Cerebellar cortex (tissue), 1 donor: Measurements from ENCODE around the gene TRIM9.

Source experiments
- DNase-seq: peaks from one replicate; pipeline ENCODE4 v3.0.0-alpha.2; 2015; ENCODE audit warnings: low spot score

TRIM9 gene

DNA sequence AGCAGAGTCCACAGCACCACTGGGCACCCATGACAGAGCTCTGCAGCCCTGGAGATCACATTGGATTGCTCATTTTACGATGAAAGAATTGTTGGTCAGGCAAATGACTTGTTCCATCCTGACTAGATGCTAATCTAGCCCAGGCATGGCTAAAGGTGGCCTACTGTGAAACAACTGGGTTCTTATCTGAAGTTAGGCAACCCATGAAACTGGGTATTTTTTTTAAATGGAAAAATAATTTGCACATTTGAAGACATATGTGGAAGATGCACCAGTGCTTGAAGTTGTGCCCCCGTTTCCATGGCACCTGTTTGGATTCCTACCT is 158.9 kb downstream of the TRIM9 start:
- no peak for DNase-seq

DNA sequence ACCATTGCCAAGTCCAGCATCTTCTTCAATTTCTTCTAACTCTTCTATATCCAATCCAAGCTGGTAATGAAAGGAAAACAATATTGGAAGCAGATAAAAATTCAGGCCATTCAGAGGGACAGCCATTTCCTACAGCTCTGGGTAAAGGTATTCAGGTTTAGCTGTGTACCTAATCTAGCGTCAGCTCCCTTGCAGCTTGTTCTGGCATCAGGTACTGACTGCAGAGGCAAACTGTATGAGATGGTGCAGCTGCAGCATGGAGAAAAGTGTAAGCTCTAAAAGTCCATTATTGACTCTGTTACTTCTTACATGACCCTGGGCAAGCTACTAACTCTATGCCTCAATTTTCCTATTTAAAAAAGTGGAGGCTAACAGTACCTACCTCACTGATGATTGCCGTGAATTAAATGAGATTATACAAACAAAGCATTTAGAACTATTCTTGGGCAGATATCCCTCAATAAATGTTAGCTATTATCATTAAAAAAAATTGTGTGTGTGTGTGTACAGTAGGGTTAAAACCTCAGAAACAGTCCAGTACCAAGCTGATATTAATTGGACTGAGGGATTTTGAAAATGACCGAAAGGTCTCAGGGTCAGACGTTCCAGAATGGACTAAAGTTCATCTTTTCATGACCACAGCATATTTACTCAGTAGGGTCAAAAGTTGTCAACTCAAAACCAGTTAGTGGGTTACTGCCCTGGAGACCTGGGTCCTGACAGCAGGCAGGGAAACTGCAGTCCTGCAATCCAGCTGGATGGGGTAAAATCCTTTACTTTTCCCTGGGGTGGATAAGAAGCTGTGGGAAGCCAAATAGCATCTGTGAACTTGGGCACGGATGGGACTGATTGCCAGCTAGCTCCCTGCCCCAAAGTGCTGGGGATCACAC is 159.5 kb downstream of the TRIM9 start:
- no peak for DNase-seq

DNA sequence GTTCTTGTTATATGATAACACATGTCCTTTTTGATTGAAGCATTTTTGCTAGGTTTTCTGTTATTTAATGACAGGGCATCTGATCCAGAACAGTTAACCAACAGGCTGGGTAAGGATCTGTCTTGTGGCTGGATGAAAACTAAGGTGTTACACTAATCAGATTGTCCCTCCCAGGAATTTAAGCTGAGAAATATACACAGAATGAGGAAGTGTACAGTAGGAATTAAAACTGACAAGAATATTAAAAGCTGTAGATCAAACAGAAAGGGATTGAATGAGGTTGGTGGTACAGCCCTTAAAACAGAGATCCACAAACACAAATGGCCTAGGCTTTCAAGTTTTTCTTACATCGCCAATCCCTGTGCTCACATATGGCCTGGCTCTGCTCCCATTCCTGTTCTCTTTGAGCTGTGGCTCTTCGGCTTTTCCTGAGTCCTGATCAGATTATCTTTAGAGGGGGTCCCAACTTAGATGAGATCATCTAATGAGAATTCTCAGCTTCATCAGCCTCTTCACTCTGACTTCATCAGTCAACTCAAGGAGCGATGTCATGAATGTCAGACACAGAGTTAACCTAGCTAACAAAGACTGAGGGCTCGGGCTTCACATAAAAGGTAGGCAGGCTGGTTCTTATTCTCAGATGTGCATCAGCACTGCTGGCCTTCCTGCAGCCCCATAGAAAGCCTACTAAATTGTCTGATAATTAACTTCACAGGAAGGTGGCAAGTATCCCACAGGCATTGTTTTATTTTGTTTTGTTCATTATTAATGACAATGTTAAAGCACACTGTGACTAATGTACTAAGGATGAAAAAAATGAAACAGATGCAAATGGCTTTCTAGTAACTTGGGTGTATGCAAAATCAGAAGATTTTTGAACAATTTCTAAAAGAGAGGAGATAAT is 162.1 kb downstream of the TRIM9 start:
- DNase-seq: no peak

DNA sequence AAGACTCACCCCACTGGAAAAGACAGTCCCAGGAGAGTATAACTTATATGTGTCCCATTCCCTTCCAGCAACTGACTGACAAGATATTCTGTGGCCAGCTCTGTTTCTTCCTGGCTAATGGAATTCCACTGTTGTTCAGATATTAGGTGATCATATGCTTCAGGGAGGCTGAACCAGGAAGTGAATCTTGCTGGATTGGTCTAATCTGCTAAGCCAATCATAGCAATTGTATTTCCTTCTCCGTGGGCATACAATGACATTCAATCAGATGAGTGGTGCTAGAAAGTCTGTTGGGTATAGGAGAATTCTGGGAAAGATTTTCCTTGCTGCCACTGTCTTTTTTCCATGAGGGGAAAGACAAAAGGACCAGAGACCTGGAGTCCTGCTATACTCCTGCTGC is 162.7 kb downstream of the TRIM9 start:
- no peak for DNase-seq

DNA sequence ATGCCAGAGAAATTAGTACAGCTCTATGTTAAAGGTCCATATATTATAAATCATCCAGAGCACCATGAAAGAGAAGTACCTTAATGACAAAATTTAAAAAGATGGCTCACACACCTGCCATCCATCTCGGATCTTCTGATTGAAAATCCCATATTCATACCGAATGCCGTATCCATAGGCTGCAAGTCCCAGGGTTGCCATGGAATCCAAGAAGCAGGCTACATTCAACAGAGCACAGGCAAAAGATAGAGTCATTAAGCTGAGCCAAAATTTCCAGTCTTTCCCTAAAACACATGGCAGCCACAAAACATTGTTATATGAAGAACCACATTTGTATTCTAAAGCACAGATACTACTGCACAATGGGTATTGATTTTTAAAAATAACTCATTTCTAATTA is 163.3 kb downstream of the TRIM9 start:
- DNase-seq: no peak

DNA sequence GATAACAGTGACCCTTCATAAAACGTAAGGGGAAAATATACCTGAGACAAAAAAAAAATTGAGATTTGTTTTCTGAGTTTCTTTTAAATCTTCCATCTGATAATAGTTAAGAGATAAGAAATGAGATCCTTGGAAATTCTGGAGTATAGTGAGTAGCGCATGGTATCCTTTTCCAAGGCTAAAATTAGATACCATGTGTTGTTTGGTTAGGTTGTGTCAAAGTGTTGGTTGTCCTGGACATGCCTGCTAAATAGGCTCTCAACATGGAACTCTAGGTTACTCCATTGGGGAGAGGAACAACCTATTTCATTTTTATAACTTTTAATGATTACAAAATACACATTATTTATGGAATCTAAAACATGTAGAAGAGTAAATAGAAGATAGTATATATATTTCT is 165.4 kb downstream of the TRIM9 start:
- no peak for DNase-seq

DNA sequence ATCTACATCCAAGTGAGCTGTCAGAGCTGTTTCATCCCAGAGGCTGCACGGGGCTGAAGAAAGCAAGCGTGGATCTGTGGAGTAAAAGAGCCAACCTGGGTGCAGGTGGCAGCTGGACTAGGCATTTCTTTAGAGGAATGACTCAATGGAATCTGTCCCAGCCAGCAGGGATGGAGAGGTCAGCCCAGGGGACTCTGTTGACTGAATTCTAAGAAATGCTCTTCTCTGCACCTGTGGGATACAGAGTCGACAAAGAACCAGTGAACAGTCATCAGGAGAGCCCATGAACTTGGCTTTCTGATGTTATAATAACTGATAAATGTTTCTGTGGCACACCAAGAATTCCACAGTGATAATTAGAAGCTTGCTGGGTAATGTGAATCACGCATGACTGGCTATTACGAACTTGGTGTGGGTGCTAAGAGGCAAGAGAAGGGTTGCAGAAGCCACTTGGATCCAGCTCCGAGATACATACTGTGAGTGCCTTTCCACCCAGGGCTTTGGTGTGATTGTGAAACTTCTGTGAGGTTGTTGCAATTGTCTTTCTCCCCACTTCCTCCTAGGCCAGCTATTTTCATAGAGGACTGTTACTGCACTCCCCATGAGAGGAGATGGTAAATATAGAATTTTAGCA is 166.8 kb downstream of the TRIM9 start:
- DNase-seq: no peak

DNA sequence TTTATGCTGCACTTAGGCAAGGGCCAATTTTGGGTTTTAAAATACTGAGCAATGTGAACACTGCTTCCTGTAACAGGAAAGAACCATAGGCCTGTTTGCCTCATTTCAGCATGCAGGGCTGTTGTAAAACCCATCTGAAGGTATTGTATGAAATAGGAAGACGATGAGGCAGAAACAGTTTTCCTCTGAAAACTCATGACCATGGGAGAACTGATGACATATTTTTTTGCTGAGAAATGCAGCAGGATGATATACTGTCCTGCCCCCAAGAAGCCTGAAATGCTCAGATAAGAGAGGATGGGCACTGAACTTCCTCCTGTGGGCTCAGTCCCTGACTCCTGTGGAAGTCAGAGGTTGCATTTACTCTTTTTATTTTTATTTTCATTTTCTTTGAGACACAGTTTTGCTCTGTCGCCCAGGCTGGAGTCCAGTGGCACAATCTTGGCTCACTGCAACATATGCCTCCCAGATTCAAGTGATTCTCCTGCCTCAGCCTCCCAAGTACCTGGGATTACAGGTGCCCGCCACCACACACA is 168.0 kb downstream of the TRIM9 start:
- no peak for DNase-seq
